HG03442 (cell line): ENCODE data around the gene GSTM3.
A peak's percentile ranks its signal among the peaks of the same experiment; 100 is the strongest.
"Not testable (repeated sequence)": the region's sequence is repeated elsewhere in the genome, so short reads cannot be mapped to it uniquely, and the experiment has no call there.

ENCODE experiments used
- ATAC-seq: cut with Tn5 transposase; IDR thresholded peaks from one replicate; pipeline ENCODE4 v1.9.1; 2021; ENCODE audit warnings: mild to moderate bottlenecking, moderate library complexity; ENCODE audit not compliant: unreplicated experiment

GSTM3 gene

DNA sequence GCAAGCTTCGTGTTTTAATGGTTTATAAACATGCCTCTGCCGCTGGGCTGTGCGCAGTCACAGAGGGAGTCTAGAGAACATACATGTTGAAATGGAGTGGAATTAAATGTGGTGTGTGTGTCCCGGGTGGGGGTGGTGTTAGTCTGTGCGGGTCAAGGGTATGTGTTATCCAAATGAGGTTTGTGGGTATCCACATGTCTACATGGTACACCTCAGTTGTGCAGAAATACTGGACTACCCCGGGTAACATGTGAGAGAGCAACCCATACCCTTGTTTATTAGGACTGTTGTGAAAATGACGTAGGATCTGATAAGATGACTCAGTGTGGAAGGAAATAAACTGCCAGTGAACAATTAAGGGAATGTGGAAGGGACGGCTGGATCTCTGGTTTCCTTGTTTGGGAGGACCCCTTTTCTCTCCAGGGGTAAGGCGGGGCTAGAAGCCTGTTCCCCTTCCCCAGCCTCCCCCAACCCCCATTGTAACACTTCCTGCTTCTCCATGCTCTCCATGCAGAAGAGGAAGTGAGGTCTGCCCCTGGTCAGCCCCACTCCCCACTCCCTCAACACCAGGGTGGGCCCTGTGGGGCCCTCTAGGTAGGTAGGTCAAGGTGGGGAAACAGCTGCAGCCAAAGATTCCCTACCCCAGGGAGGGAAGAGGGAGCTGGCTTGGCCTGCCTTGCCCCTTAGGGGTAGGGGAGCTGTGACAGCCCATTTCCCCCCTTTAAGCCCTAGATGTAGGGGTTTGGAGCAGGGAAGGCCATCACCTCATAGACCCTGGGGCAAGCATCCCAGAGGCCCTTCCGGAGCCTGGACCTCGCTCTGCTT is 22.2 kb upstream of the GSTM3 start:
- no peak for ATAC-seq

- ATAC-seq: no peak
Measured at GRCh38 chr1:109762039-109762585, 21.3 kb upstream of the GSTM3 start.

DNA sequence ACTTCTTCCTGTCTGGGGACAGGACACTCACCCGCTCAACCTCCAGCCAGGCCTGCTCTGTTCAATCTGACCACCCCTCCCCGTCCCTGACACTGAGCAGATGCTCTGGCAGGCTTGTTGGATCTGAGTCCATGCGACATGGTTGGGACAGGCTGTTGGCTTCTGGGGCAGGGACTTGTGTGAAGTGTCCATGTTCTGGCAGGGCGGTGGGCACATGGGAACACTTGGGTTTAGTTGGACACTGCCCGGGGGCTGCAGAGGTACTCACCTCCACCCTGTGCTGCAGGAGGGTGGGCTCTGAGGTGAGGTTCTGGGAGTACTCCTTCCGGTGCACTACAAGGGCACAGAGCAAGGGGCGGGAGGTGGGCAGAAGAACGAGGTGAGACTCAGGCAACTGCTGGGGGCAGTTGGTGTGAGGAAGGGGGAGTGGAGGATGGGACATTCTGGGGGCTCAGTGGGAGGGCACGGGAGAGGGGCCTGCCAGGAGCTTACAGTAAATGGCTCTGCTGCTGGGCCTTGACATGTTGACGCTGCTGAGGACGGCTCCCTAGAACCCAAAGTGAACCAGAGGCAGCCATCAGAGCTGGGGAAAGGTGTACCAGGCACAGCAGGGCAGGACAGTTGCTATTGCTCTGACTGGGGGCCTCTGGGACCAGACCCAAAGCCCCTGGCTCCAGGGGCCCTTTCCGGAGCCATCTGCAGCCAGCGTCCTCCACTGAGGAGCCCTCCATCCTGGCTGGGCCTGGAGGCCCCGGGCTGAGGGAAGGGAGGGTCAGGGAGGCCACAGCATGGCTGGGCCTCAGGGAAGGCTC is 20.6 kb upstream of the GSTM3 start:
- no peak for ATAC-seq

DNA sequence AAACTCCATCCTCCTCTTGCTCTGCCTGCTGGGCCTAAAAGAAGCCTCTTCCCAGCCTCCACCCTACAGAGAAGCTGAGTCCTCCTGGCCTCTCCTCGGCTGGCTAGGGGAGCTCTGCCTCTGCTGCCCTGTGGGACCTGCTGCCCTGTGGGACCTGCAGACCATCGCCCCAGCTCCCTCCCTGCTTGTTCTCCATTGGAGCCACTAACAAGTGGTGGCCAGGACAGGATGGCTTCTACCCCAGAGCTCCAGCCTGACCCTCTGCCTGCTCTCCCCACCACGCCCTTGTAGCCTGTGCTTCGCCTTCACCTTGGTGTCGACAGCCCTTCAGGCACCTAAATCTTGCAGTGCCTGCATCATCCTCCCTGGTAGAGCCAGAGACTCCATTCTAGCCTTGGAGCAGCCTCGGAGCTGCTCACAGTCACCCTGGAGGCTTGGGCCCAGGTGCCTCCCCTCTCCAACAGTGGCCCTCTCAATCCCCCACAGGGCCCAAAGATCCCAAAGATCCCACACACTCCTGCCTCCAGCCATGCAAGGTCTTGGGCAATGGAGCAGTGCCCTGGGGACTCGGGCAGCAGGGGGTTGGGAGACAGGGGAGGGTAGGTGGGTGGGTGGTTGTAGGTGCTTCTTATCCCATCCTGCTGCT is 19.9 kb upstream of the GSTM3 start:
- no peak for ATAC-seq

GRCh38 chr1:109759513-109760334 is 18.9 kb upstream of the GSTM3 start:
- no peak for ATAC-seq

- no peak for ATAC-seq
Measured at GRCh38 chr1:109757936-109758786, 17.3 kb upstream of the GSTM3 start.

- ATAC-seq: no peak
Measured at GRCh38 chr1:109756848-109757521, 16.1 kb upstream of the GSTM3 start.

GRCh38 chr1:109756325-109756724 is 15.5 kb upstream of the GSTM3 start:
- not testable (repeated sequence) for ATAC-seq

- no peak for ATAC-seq
Measured at GRCh38 chr1:109754738-109755137, 13.9 kb upstream of the GSTM3 start.

DNA sequence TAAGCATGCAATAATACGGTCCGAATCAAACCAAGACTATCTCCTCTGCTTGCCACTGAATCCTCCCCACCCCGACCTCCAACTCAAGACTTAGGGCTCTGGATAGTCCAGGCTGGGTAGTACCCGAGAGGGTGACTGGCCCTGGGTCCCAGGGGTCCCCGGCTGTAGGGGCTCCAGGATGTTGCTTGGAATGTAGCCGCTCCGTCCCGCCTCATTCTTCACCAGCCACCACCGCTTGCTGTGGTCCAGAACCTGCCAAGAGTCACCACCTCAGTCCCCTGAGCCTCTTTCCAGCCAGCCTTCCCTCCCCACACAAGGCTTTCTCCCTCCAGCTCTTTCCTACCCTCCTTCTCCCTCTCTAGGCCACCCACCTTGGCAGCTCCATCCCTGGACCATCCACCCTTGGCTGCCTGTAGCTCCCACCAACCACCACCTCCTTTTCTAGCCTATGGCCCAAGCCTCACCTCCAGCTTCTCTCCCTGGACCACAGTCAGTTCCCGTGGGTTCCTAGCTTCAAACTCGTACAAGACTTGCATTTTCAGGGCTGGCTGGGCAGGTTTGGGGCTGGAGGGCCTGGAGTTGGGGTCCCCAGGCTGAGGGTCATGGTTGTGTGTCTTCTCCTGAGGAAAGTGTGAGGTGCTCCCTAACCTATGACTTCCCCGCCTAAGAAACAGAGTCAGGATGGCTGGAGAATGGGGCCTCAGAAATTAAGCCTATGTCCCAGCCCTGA is 10.9 kb upstream of the GSTM3 start:
- no peak for ATAC-seq

- ATAC-seq: no peak
Measured at GRCh38 chr1:109750920-109751319, 10.1 kb upstream of the GSTM3 start.

GRCh38 chr1:109750241-109750882 is 9.5 kb upstream of the GSTM3 start:
- ATAC-seq: no peak

- ATAC-seq: no peak
Measured at GRCh38 chr1:109749221-109749620, 8.4 kb upstream of the GSTM3 start.

DNA sequence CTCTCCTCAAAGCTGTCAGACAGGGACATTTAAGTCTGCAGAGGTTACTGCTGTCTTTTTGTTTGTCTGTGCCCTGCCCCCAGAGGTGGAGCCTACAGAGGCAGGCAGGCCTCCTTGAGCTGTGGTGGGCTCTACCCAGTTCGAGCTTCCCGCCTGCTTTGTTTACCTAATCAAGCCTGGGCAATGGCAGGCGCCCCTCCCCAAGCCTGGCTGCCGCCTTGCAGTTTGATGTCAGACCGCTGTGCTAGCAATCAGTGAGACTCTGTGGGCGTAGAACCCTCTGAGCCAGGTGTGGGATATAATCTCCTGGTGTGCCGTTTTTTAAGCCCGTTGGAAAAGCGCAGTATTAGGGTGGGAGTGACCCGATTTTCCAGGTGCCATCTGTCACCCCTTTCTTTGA is 7.5 kb upstream of the GSTM3 start:
- not testable (repeated sequence) for ATAC-seq

GRCh38 chr1:109739738-109740614 is 862 bp downstream of the GSTM3 start:
- peak; percentile 89 for ATAC-seq

- ATAC-seq: no peak
Measured at GRCh38 chr1:109733236-109733870, 7.5 kb downstream of the GSTM3 start.
